PC-9 (cell line): ENCODE measurements around the gene MICALL1. TPM values are rescaled to one million over a fixed set of nuclear protein-coding genes. Genes with fewer than 3 reads are reported as not detected.

Experiments used
- BruUV-seq: library from RNA; stranded (reverse); fragments of 400-500 nt; replicated peaks from 2 replicates; lab custom pipeline; 2021; lab: Mats Ljungman, UMichigan
- CTCF ChIA-PET: fragments of 300-600 bp; sonication (Branson Sonifier 250); formaldehyde crosslinking; loops from one replicate; lab custom pipeline; 2022; ENCODE audit warnings: antibody characterized with exemption; lab: Charles Lee
- POLR2A ChIA-PET: fragments of 300-600 bp; sonication (Branson Sonifier 250); formaldehyde crosslinking; loops from one replicate; lab custom pipeline; 2022; ENCODE audit warnings: antibody characterized with exemption; ENCODE audit not compliant: unreplicated experiment; lab: Charles Lee
- DNase-seq, 2 experiments: peaks; one replicate each; pipeline versions ENCODE4 v3.0.0 to v3.0.0-alpha.2; 2015 to 2022; ENCODE audit warnings: mixed read lengths in 1 of 2
- H2AFZ ChIP-seq: fragments of 200-600 bp; sonication (generic); 2 replicates; pipeline ENCODE4 v1.8.1; 2017; ENCODE audit warnings: antibody characterized with exemption
- H3F3A ChIP-seq: fragments of 200-600 bp; sonication (generic); 2 replicates; pipeline ENCODE4 v1.8.1; 2017; ENCODE audit warnings: antibody characterized with exemption, mild to moderate bottlenecking, low read depth; ENCODE audit not compliant: insufficient read depth
- H3K27ac ChIP-seq: fragments of 200-600 bp; sonication (generic); 2 replicates; pipeline ENCODE4 v1.6.1; 2016; ENCODE audit warnings: mixed run types
- H3K27me3 ChIP-seq: fragments of 200-600 bp; sonication (generic); 2 replicates; pipeline ENCODE4 v1.6.1; 2016; ENCODE audit warnings: low read depth, mixed run types; ENCODE audit not compliant: insufficient read depth
- H3K36me3 ChIP-seq: fragments of 200-600 bp; sonication (generic); 2 replicates; pipeline ENCODE4 v1.6.1; 2016; ENCODE audit warnings: low read depth, mixed run types
- H3K4me1 ChIP-seq: fragments of 200-600 bp; sonication (generic); replicated peaks from 2 replicates; pipeline ENCODE4 v1.6.1; 2016; ENCODE audit warnings: mixed run types; ENCODE audit not compliant: insufficient read depth
- H3K4me2 ChIP-seq: fragments of 200-600 bp; sonication (generic); 2 replicates; pipeline ENCODE4 v1.6.1; 2017; ENCODE audit warnings: mixed run types
- H3K4me3 ChIP-seq: fragments of 200-600 bp; sonication (generic); 2 replicates; pipeline ENCODE4 v1.6.1; 2016; ENCODE audit warnings: mixed run types
- H3K79me2 ChIP-seq: fragments of 200-600 bp; sonication (generic); 2 replicates; pipeline ENCODE4 v1.6.1; 2017; ENCODE audit warnings: low read depth, mixed run types
- H3K9me2 ChIP-seq: fragments of 200-600 bp; sonication (generic); 2 replicates; pipeline ENCODE4 v1.8.1; 2017; ENCODE audit warnings: mild to moderate bottlenecking; ENCODE audit not compliant: insufficient read depth
- H3K9me3 ChIP-seq: fragments of 200-600 bp; sonication (generic); 2 replicates; pipeline ENCODE4 v1.8.1; 2016; ENCODE audit warnings: low read depth; ENCODE audit not compliant: insufficient read depth
- H4K20me1 ChIP-seq: fragments of 200-600 bp; sonication (generic); 2 replicates; pipeline ENCODE4 v1.8.1; 2017; ENCODE audit not compliant: insufficient read depth
- CTCF ChIP-seq: fragments of 200-600 bp; sonication (generic); conservative IDR thresholded peaks from 2 replicates; pipeline ENCODE4 v1.6.1; 2017; ENCODE audit warnings: mixed run types, antibody characterized with exemption, mild to moderate bottlenecking, moderate library complexity
- EZH2 ChIP-seq: fragments of 200-600 bp; sonication (generic); IDR thresholded peaks from 2 replicates; pipeline ENCODE4 v1.8.0; 2017; ENCODE audit warnings: antibody characterized with exemption, low read depth
- intact Hi-C: fragments of 100-400 bp; cut with micrococcal nuclease; formaldehyde crosslinking; loops from one replicate; pipeline ENCODE4 v1.10.0; 2022; ENCODE audit not compliant: unreplicated experiment
- total RNA-seq: library from RNA; stranded (reverse); gene quantifications from 2 replicates; pipeline ENCODE4 v1.2.3, GENCODE V29; 2021

Gene MICALL1
- total RNA-seq, 1 experiment from 2014 or later = 113 TPM

GRCh38 chr22:37932821-37933578 lies 26.9 kb downstream of the MICALL1 start:
- no TSS peak for BruUV-seq
- DNase-seq = peak in 1 of 2 experiments; percentile 31
- Histone ChIP-seq H3K27me3 (no peaks in the 10 kb centered on the region), H3K4me1 (peaks cover 17% of the 10 kb centered on the region), H3K4me2 (peak overlapping the region; percentile 27; the same call in 1 of the 2 replicates), H3K9me2 (no peaks in the 10 kb centered on the region), H3K27ac (peak overlapping the region; percentile 17; the same call in 1 of the 2 replicates), H3F3A (peaks cover 57% of the 10 kb centered on the region), H4K20me1 (peaks cover 58% of the 10 kb centered on the region), H3K4me3 (no peak overlapping the region), H3K79me2 (no peaks in the 10 kb centered on the region), H3K9me3 (no peaks in the 10 kb centered on the region), H3K36me3 (peaks cover 19% of the 10 kb centered on the region; the same call in 1 of the 2 replicates), H2AFZ (no peak overlapping the region)
- POLR2A ChIA-PET = interaction anchor here (0.8 to 1.4 kb wide), 2 partner anchors 34 to 46 kb away, joined by 7 to 10 read pairs; no protein-coding TSS in a partner anchor
- TF ChIP-seq EZH2 = no peak
- TF ChIP-seq CTCF = no peak
- CTCF ChIA-PET = interaction anchor here (0.6 to 2.2 kb wide), 3 partner anchors 21 to 637 kb away, joined by 4 to 20 read pairs (median 9); partner anchors contain the start of genes C22orf23 and POLR2F
- intact Hi-C loops = no loop called here

GRCh38 chr22:37933711-37934376 lies 27.7 kb downstream of the MICALL1 start:
- intact Hi-C loops = loop anchor here (1.0 to 2.0 kb wide), 4 partner anchors 27 to 117 kb away; partner anchors contain the start of gene MICALL1
- no TSS peak for BruUV-seq
- peak overlapping the region; percentile 33 for H3K4me2 ChIP-seq
- DNase-seq = peak; percentile 87 to 95
- no peak overlapping the region for H2AFZ ChIP-seq
- H4K20me1 ChIP-seq = peaks cover 52% of the 10 kb centered on the region
- H3K9me3 ChIP-seq = no peaks in the 10 kb centered on the region
- peaks cover 17% of the 10 kb centered on the region for H3K4me1 ChIP-seq
- H3K79me2 ChIP-seq = no peaks in the 10 kb centered on the region
- ChIA-PET POLR2A (interaction anchor here (1.4 kb wide), 1 partner anchor 47 kb away, joined by 10 read pairs; no protein-coding TSS in a partner anchor), CTCF (interaction anchor here (0.6 to 2.2 kb wide), 9 partner anchors 20 to 637 kb away, joined by 3 to 20 read pairs (median 6); partner anchors contain the start of genes C22orf23 and POLR2F)
- no peaks in the 10 kb centered on the region for H3K9me2 ChIP-seq
- H3K4me3 ChIP-seq = no peak overlapping the region
- H3F3A ChIP-seq = peaks cover 57% of the 10 kb centered on the region
- H3K27me3 ChIP-seq = no peaks in the 10 kb centered on the region
- peaks cover 21% of the 10 kb centered on the region; the same call in 1 of the 2 replicates for H3K36me3 ChIP-seq
- peak overlapping the region; percentile 17; the same call in 1 of the 2 replicates for H3K27ac ChIP-seq
- TF ChIP-seq EZH2 (no peak), CTCF (peak; percentile 97)

- H3K4me2 ChIP-seq = no peak overlapping the region
- H3K79me2 ChIP-seq = no peaks in the 10 kb centered on the region
- H3K27ac ChIP-seq = no peak overlapping the region
- no peak overlapping the region for H2AFZ ChIP-seq
- no peaks in the 10 kb centered on the region for H3K4me1 ChIP-seq
- H3K36me3 ChIP-seq = peaks cover 17% of the 10 kb centered on the region
- ChIA-PET CTCF (no interaction called here), POLR2A (interaction anchor here (0.6 kb wide), 1 partner anchor 11 kb away, joined by 5 read pairs; no protein-coding TSS in a partner anchor)
- no TSS peak for BruUV-seq
- intact Hi-C loops = no loop called here
- H3K9me3 ChIP-seq = no peaks in the 10 kb centered on the region
- H3K27me3 ChIP-seq = no peaks in the 10 kb centered on the region
- no peak for DNase-seq
- H4K20me1 ChIP-seq = 0 out of 2 replicates have a peak, but pooled peaks cover 9% of the 10 kb centered on the region
- H3F3A ChIP-seq = peaks cover 50% of the 10 kb centered on the region
- H3K9me2 ChIP-seq = no peaks in the 10 kb centered on the region
- no peak for TF ChIP-seq CTCF
- TF ChIP-seq EZH2 = no peak
- H3K4me3 ChIP-seq = no peak overlapping the region
Measured at GRCh38 chr22:37940698-37941376, 34.7 kb downstream of the MICALL1 start.
